Stimulated activated naive CD8-positive, alpha-beta T cell treated with anti-CD3 and anti-CD28 coated beads, Interleukin-15, Interleukin-2, amounts not matched to agents 100 U/mL and 50 U/mL, for 24 hours (primary cell): ENCODE data around the gene ADSS1.

Experiments used
- ATAC-seq: fragments of 150-1000 bp; cut with Tn5 transposase; one replicate; pipeline ENCODE4 v1.10.0; 2021
- DNase-seq: peaks from one replicate; pipeline ENCODE4 v3.0.0; 2021

Gene ADSS1

GRCh38 chr14:104687601-104688504 lies 36.2 kb upstream of the ADSS1 start:
- DNase-seq (no peak), ATAC-seq (no peak)

GRCh38 chr14:104688505-104689108 lies 35.4 kb upstream of the ADSS1 start:
- ATAC-seq: no peak
- peak; percentile 57 for DNase-seq

DNA sequence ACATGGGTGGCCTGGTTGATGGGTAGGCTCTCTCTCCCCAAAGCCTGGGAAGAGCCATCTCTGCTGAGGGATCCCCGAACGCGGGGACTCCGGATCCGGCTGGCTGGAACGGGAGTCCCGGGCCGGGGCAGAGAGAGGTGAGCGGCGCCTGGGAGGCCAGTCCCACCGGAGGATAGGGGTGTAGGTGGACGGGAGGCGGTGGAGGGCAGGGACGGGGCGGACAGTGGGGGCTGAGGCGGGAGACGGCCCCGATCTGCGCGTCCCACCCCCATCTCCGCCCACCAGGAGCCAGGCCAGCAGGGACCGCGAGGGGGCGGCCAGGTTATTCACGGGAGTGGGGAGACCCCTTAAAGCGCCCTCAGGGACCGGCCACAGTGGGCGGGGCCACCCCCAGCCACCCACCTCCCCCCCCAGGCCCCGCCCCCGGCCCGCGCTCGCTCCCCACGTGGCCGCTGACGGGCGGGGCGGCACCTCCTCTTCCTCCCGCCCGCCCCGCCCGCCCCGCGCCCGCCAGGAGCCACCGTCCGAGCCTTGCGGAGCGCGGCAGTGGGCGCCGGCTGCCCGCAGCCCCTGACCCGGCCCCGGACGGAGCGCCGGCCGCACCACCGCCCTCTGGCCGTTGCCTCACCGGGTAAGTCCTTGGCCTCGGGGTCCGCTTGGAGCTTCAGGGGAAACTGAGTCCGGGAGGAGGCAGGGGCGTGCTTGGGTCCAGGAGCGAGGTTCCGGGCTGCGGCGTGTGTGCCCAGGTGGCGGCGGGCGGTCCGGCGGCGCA lies 34.7 kb upstream of the ADSS1 start, which contains the start of gene INF2:
INF2 (plus strand) TSS at position 510 of the 772 bp plus-strand sequence. CDS start 11,748 bp downstream, outside the sequence.
- DNase-seq: peak; percentile 70

DNA sequence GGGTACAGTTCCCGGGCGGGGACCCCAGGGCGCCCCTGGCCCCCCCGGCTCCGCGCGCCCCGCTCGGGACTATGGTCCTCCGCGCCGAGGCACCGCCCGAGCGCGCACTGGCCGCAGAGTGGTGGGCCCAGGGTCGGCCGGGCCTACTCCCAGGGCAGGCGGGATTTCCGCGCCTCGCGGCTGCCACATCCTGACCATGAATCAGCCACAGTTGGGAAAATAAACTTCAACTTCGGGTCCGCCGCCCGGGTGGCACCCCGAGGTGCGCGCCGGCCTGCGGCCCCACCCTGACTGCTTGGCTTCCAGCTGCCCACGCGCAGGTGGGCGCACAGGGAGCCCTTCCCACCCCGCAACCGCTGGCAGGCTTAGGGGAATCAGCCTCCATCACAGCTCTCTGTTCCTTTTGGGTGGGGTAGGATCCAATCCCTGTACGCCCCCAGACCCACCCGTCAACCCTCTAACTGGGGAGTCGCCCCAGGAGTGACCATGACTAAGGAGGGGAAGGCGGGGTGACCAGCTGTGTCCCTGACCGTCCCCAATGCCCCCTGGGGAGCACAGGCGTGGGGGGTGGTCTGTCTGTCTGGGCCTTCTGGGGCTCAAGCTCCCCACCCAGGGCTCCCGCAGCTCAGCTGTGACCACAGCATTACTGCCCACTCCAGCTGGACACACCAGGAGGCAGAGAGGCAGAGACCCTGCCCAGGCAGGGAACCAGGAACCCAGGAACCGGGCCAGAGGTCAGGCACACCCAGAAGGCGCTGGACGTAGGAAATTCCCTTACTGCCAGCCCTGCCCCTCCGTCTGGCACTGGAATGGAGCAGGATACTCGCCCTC lies 33.9 kb upstream of the ADSS1 start:
- DNase-seq: peak; percentile 47
- ATAC-seq: peak; percentile 17

More for the DNA sequence above, 34.7 kb upstream of the ADSS1 start, which contains the start of gene INF2:
- ATAC-seq: peak; percentile 54

DNA sequence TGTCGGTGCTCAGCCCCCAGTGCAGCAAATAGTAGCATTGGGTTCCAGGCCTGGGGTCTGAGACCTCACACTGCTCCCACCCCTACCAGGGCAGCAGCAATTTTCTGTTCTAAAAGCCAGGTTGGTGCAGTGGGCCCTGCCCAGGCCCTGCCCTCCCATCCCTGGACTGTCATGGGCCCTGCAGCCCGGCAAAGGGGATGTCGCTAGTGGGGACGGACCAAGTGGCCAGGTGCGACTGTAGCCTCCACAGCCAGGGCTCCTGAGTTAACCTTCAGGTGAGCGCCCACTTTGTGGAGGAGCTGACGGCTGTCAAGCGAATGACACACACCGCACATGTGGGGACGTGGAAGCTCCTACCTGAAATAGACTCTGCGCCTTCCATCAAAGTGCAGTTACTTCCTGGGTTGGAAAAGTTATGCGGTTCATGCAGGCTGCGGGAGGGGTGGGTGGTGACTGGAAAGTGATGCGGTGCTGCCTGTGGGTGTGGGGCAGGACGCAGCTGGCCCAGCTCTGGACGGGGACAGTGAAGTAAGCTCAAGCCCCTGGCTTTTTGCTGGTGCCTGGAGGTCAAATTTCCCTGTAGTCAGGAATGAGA lies 33.1 kb upstream of the ADSS1 start:
- ATAC-seq (no peak), DNase-seq (no peak)

GRCh38 chr14:104691546-104692260 lies 32.3 kb upstream of the ADSS1 start:
- no peak for ATAC-seq
- no peak for DNase-seq

GRCh38 chr14:104692261-104692938 lies 31.6 kb upstream of the ADSS1 start:
- DNase-seq: no peak
- ATAC-seq: no peak

DNA sequence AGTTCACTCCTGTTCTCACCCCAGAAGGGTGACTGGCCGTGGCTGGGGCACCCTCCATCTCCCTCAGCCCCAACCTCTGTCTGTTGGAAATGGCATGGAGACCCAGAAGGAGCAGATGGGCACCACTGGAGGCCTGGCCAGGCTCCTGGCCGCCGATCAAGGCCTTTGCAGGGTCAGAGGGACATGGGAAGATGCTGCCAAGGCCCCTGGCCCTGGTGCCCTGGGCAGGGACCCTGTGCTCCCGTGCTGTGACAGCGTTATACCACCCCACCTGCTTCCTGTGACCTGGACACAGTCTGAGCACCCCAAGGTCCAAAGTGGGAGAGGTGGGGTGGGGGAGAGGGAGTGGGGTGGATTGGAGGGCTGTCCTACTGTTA lies 31.1 kb upstream of the ADSS1 start:
- ATAC-seq (no peak), DNase-seq (no peak)

DNA sequence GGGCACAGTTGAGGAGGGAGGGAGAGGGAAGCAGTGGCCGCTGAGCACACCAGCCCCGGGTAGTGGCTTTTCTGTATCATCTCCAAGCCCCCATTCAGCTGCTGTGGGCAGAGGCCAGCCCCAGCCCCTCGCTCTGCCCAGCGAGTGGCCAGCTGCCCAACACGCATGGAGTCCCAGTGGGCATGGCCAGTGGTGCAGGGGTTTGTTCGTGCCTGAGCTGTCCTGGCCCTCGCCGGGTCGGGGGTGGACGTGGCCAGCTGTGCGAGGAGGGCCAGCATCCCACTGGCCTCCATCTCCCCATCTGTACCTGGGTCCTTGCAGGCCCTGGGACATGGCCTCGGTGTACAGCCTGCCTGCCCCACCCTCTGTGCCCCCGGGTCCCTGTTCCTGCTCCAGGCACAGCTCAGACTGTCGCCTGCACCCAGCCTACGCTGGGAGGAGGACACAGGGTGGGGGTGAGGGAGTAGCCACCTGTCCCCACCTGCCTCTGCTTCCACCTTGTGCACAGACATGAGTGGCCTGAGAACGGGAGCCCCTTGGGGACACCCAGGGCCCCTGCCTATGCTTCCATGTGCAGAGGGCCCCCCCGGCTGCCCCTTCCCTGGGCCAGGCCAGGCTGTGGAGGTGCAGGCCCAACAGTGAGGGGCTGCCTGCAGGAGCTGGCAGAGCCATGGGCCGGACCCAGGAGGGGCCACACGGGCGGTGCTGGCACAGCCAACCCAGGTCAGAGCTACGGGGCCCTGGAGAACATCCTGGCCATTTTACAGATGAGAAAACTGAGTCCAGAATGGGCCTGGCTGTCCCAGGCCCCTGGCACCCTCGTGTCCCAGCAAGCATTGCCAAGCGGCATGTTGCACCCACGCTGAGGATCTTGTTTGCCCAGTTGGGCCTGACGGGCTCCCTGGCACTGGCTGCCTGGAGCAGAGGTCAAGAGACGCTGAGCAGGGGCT lies 30.3 kb upstream of the ADSS1 start:
- no peak for ATAC-seq

DNA sequence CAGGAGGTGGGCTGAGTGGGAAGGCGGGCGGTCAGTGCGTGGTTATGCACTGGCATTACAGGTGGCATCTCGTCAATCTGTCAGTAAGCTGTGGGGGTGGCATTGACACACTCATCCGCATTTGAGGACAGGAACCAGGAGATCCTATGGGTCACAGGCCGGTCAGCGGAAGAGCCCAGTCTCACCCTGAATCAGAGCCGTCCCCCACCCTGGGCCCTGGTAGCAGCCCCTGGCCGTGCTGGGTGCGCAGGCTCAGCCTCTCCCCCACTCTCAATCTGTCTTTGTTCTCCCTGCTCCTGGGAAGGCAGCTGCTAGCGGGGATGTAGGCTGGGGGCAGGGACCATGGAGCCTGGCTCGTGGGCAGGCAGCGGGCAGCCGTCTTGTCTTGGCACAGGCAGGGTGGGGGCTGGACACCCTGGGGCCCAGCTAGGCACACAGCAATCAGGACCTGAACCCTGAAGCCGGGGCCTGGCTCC lies 29.5 kb upstream of the ADSS1 start:
- ATAC-seq: no peak
- DNase-seq: no peak

More for the DNA sequence above, 30.3 kb upstream of the ADSS1 start:
- no peak for DNase-seq

DNA sequence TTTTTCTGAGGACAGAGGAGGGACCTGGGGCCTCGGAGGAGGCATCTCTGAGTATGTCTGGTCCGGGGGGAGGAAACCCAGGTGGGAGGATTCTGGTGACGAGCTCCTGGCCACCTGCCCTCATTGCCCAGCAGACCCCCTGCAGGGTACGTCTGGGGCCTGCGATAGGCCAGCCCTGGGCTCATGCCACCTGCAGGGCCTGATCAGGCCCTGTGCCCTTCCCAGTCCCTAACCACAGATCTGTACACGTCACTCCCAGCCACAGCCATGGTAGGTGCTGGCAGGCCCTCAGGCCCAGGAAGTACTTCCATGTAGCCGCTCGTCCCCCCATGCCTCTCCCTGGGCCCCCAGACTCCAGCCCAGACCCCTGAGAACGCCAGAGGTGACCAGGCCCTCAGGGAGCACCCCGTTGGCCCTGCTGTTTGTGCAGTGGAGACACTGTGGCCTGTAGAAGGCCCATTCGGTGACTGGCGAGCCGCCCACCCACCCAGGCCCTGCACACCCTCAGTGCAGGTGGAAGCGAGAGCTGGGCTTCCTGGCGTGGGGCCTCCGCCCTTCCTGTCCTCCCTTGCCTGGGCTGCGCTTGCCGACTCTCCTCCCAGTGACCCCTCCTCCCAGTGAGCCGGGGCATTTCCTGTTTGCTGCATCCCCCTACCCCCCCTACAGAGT lies 28.9 kb upstream of the ADSS1 start:
- DNase-seq (peak; percentile 62), ATAC-seq (peak; percentile 79)

- ATAC-seq (no peak), DNase-seq (no peak)
Observed at GRCh38 chr14:104695660-104696000, 28.4 kb upstream of the ADSS1 start.

DNA sequence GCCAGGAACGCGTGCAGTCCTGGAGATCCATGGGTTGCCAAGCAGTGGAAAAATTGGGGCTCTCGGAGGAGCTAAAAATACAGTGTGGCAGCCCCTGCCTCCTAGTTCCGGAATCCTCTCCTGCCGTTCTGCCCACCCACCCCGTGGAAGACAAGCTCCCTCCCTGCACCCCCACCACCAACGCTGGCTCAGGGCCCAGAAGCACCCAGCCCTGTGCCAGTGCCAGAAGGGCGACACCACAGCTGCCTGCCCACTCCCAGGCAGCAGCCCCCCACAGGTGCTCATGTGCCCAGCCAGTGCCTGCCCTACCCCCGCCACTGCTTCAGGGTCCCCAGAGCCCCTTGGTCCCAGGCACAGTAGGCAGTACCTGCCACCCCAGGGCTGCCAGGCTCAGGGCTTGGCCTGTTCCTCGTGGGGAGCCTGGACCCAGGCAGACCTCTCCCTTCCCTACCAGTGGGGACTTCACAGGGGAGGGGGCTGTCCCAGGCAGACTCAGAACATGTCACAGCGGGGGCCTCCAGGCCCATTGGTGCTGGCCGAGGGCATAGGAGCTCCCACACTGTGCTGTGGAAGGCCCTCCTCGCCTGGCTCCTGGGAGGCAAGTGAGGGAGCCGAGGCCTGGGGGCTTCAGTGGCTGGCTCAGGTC lies 27.2 kb upstream of the ADSS1 start:
- ATAC-seq (no peak), DNase-seq (no peak)

GRCh38 chr14:104697317-104697703 lies 26.7 kb upstream of the ADSS1 start:
- DNase-seq: no peak

DNA sequence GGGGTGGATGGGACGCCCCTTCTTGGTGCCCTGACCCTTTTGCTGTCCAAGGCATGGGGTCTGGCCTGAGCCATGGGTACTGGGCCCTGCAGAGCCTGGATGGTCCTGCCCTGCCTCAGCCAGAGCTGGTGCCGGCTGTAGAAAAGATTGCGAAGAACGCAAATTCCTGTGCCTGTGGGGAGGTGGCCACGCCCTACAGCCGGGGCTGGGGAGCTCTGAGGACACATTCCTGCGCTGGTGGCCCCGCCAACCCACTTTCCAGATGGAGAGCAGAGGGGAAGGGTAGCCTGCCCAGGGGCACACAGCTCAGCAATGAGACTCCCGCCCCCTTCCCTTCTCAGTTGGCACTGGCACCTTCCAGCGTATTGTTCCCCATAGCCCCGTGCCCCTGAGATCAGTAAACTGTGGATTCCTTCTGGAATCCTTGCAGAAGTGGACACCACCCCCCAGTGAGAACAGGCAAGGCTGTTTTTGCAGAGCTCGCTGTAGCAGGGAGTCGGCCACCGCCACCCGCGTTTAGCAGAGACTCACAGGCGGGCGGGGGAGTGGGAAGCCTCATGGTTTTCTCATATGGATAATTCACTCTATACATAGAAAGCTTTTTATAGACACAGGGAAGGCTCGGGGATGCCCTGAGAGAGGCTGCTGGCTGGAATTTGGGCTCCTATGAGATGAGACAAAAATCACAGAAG lies 26.0 kb upstream of the ADSS1 start:
- no peak for ATAC-seq

More at GRCh38 chr14:104697317-104697703, 26.7 kb upstream of the ADSS1 start:
- ATAC-seq: no peak

GRCh38 chr14:104698688-104699425 lies 25.2 kb upstream of the ADSS1 start:
- ATAC-seq: no peak
- no peak for DNase-seq

More for the DNA sequence above, 26.0 kb upstream of the ADSS1 start:
- DNase-seq: no peak

DNA sequence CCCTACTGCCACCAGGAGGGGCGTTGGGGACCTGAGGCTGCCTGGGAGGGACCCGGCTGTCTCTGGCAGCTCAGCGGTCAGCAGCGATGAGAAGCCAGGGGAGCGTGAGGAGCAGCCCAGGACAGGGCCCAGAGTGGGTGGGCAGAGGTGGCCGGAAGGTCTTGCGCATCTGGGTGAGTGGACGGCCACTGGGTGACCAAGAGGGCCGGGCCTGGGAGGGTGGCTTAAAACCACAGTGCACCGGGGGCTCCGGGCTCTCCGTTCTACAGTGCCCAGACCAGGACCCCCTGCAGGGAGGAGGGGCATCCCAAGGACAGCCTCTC lies 24.6 kb upstream of the ADSS1 start:
- ATAC-seq (no peak), DNase-seq (no peak)
